Right forelimb (tissue), 1 donor: Measurements from ENCODE around the gene RPUSD4.

ENCODE experiments used
- DNase-seq: peaks from one replicate; pipeline ENCODE4 v3.0.0-alpha.2; 2018

RPUSD4 gene

DNA sequence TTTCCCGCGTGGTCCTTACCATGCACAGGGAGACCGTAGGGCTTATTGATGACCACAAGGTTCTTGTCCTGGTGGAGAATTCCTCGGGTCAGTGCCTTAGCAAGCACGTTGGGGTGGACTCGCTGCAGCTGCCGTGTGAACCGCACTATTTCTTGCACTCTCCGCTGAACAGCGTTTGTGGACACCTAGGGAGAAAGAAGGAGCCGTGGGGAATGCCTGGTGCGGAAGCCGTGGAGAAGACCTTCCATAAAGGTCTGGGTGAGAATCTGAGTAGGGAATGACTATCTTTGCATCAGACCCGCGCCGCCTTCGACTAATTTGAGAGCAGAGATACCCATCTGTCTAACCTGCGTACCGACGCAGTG, 597 bp downstream of the RPUSD4 start:
- DNase-seq = no peak

DNA sequence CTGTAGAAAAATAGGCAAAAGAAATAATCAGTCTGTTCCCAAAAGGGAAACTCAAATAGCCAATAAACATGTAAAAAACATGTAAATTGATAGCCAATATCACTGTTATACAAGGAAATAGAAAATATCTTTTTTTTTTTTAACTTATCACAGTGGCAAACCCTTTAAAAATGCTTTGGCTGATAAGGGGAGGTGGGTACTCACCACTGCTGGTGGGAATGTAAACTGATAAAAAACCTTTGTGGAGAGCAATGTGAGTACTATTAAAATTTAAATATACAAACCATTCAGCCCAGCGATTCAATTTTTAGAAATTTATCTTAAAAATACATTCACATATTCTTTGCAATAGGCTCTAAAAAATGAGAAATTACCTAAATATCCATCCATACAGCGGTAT, 3.6 kb downstream of the RPUSD4 start:
- DNase-seq = no peak

DNA sequence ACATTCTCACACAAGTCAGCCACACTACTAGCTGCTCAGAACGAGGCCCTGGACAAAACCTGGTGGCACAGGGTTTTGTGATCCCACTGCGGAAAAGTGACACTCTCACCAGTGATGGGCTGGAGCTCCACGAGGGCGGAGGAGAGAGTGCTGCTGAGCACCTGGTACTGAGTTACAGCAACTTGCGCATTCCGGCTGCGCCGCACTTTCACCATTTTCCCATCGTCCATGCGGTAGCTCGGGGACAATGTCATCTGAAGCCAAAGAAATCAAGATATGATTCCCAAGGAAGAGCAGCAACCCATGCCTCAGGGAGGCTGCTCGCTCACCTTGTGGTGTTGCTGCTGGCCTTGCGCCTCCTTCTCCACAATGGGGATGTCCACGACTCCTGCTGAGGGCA, 6.1 kb downstream of the RPUSD4 start:
- DNase-seq = no peak

DNA sequence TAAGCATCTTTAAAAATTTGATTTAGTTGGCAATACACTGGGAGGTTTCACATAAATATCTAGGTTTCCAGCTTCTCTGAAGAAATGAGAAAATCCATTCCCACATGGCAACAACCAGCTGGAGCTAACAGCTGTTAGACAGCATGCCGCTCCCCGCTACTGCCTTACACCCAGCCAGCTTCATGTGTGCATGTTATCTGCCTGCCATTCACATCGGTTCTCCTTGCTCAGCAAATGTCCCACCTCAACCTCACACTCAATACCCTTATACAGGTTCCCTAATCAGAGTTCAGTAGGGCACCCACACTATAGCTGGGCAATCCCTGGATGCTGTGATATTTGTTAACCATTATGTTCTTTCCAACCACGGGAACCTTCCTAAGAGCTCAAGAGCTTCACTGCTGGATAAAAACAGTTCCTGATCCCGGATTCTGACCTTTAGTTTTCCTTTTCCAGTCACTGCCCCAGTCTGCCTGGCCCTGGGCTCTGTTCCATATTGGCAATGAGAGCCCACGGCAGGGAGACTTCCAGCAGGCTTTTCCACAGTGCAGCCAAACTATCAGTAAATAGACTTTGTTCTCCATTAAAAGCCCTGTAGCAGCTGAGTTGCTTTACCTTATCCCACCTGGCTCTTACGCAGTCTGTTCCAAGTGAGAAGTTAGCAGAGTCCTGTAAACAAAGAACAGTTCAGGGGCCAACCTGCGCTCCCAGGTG, 8.6 kb downstream of the RPUSD4 start:
- DNase-seq = no peak

DNA sequence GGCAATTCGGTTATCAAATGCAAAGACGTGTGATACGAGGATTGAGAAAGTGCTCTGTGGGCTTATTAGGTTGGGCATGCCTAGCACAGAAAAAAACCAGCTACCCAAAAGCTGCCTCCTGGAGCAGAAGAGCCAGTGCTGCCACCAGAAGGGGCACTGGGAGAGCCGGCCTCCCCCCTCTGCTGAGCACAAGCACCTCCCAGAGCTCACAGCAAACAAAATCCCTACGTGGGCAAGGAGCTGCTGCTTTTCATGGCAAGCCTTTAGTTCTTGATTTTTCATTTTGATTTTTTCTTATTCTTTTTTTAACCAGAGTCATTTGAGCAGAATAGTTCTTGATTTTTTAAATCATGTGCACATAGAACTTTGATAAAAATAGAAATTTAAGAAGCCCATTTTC, 12.8 kb downstream of the RPUSD4 start:
- no peak for DNase-seq

DNA sequence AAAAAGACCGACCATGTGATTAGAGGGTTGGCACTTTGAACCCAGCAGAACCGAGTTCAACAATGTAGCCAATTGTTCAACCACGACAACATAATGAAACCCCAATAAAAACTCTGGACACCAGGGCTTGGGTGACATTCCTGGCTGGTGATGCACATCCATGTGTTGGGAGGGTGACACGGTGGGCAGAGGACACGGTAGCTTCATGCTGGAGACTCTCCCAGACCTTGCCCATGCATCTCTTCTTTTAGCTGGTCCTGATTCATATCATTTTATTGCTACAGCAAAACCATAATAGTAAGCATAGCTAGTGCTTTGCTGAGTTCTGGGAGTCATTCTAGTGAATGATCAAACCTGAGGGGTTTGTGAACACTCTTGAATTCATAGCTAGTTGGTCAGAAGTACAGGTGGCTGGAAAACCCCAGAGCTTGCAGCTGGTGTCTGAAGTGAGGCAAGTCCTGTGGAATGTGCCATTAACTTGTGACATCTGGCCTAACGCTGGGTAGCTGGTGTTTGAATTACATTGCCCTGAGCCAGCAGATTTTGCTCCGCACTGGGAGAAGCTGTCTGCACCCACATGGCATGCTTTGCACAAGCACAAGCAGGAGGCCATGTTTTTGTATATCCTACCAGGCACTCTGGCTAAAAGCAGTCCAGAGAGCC, 14.0 kb downstream of the RPUSD4 start:
- no peak for DNase-seq

DNA sequence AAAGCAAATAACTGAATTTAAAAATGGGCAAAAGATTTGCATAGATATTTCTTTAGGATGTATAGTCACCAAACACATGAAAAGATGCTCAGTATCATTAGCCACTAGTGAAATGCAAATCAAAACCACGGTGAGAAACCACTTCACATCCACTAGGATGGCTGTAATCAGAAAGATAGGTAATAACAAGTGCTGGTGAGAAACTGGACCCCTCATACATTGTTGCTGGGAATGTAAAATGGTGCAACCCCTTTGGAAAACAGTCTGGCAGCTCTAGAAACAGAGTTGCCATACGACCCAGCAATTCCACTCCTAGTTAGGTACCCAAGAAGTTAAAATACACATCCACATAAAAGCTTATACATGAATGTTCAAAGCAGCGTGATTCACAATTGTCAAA, 16.3 kb downstream of the RPUSD4 start:
- no peak for DNase-seq

DNA sequence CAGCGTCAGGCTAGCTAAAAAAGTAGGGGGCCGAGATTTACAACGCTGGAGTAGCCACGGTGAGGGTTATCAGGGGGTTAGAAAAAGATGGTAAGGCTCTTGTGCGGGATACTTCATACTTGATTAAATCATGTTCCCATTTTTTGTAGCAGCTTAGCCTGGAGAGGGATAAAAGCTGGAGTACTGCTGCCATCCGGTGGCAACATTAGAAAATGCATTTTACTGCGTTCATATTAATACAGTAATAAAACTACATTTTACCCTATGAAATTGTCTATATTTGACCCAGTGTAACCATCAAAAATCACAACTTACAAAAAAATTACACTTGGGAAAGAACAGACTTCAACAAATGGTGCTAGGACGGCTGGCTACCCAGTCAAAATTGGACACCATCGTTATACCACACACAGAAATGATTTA, 17.3 kb downstream of the RPUSD4 start:
- DNase-seq = peak; percentile 77

DNA sequence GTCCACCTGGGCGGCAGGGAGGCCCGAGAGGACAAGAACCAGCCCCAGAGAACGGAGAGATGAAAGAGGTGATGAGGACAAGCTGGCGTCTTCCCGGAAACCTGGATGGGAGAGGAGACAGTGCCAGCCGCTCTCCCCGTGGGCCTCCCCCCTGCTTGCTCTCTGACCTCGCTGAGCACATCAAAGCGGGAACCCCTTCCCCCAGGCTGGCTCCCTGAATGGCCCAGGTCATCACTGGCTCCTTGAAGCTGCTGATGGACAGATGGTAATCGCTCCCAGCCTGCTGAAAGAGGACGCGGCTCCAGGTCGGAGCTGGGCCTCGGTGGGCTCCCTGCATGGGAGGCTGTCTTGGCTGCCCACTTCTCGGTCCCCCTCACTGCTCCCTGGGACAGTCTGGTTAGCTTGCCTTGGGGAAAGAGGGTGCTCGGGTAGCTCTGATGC, 18.4 kb downstream of the RPUSD4 start:
- DNase-seq = no peak

DNA sequence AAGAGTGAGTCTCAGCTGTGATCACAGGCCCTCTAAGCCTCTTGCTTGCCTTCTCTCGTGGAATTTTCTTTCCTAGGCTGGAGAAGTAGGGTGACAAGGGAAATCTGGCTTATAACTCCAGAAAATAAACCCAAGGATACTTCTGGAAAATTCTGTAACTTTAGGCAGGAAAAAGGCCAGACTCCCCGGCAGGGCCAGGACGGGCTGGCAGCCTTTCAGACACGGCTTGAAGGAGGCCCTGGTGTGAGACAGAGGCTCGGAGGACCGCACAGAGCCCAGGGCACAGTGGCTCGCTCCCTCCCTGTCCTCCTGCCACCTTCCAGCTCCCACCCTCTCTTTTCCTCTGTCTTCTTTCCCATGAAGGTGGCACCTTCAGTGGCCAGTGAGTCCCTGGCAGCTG, 19.1 kb downstream of the RPUSD4 start:
- DNase-seq = no peak

DNA sequence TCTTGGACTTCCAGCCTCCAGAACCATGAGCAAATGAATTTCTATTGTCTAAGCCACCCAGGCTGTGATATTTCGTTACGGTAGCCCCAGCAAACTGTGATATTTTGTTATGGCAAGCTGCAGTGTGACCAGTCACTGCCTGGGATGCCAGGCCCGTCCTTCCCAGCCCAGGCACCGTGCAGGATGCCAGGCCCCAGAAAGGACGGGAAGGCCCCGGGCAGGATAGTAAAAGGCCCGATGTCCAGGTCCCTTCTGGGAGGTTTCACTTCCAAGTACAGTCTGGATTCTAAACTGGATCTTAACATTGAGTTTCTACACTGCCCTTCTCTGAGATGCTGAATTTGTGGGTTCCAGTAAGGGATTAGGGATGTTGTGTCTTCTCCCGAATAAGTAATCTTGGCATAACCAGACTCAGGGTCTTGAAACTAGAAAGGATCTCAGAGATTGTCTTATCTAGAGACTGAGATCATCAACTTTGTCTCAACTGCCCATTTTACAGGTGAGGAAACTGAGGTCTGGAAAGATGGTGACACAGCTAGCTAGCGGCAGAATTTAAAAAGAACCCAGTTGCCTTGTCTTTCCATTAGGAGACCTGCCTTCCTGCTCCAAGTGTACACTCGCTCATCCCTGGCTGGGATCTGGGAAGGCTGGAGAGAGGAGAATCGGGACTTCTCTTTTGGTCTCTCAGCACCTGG, 19.9 kb downstream of the RPUSD4 start:
- DNase-seq = no peak

DNA sequence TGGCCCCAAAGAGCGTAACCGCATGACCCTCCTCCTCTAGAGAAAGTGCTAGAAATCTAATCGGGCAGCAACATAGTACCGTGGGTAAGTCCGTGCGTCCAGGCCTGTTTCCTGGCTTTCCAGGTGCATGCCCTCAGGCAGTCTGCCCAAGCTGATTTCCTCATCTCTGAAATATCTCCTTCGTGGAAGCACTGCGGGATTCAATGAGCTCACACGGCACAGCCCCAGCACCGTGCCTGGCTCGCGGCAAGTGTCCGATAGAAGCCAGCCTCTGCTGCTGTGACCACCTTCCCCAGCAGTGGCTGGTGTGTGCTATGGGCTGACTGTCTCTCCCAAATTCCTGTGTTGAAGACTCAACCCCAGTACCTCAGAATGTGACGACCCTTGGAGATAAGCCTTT, 20.7 kb downstream of the RPUSD4 start:
- no peak for DNase-seq

DNA sequence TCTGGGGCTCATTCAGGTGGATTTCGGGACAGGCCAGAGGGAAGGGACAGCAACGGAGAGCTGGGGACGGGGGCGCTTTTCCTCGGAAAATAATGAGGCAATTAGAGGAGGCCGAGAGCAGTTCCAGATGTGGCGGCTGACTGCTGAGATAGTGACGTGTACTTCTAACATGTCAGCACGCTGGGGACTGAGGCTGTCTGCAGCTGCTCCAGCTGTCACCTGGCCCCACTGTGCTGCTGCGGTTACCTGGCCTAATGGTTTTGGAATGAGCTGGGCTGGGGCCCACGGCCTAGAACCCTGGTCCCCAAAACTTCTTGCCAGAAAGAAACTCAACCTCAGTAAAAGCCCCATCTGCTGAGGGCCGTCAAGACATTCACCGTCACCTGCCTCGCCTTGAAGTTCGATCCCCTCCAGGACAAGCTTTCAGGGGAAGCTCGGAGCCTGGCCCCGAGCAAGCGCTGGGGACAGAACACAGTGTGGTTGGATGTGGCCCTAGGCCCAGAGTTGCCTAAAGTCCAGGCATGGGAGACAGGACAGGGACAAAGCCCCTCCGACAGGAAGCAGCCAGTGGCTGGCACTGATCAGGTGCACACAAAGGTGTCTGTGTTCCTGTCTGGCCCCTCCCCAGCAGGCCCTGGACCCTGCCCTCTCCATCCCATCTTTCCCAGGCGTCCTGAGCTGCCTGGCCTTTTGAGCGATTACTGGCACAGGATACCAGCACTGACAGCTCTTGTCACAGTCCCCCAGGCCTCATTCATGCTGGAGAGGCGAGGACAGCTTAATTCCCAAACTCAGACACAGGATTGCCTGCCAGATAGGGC, 22.1 kb downstream of the RPUSD4 start:
- no peak for DNase-seq

DNA sequence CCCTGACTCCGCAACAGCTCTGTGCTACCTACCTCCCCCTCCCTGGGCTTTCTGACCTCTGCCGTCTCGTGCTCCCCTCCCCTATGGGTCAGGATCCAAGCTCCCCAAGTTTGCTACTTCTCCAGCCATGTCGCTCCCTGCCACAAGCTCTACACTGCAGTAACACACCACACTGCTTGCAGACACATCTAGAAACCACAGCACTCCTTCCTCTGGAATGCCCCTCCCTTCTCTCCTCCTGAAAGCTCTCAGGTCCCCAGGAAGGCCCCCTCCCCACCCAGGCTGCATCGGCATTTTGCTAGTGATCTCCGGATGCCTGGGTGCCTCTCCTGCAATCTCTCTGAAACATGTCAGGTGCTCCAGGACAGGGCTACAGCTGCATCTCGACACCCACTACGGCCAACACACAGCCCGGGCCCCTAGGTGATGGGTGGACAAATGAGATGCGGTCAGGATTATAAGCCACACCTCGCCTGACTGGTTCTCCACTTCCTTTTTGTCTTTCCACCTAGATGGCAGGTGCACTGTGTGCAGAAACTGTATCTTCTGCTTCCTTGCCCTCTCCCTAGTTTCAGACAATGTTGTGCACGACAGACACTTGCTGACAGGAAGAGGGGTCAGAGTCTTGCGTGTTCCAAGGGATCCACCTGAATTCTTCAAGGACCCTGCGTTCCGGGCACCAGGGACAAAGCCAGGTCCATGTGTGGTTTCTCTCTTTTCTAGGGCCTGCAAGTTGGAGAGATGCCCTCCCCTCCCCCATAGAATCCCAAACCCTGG, 22.9 kb downstream of the RPUSD4 start:
- DNase-seq = no peak

DNA sequence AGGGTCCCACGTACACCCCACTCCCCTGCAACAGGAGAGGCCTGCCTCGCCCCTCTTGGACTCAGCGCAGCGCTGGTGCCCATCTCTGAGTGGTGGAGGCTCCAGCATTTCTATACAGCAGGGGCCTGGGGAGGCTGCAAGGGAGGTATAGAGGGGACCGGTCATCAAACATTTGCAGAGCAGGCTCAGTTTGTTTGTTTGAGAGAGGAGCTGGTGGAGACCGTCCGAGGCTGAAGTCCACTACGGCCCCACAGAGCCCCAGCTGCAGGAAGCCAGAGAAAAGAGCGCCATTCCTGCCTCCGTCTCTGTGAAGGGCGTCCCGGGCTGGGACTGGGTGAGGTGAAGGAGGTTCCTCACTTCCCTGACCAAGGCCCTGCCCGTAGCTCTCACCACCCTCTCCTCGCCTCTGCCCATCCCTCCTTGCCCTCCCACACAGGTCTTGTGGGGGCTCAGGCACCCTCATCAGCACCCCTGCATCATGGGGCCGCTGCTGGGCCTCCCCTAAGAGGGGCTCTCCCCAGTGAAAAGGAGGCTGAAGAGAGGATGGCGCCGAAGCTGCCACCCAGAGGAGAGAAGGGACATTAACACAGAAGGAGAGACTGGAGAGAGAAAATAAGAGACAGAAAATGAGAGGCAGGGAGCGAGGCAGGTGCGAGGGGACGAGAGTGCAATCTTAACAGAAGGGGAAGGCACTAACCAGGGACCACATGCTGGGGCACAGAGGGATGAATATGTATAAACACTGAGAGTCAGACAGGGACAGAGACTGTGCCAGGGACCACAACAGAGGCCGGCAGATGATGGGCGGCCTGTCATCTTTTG, 24.5 kb downstream of the RPUSD4 start:
- no peak for DNase-seq

DNA sequence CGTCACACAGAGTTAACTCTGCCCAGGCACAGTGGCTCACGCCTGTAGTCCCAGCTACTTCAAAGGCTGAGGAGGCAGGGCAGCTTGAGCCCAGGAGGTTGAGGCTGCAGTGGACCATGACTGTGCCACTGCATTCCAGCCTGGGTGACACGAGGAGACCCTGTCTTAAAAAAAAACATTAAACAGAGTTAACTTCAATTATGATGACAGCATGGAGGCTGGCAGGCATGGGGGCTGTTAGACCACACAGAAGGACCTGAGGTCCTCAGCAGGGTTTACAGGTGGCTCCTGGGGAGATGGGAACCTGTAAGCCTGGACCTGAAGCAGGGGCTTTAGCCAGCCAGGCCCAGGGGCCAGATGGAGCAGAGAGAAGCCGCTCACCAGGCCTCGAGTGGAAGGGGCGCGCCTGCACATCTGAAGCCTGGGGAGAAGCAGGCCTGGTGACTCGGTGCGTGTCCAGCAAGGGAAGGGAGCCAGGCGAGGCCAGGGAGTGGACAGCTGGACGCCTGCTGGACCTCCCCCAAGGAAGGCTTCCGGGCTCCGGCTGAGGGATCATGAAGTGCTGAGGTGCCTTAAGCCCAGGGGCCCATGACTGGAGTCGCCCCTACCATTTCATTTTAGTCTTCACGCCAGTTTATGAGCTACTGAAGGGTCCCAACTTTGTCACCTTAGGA, 25.3 kb downstream of the RPUSD4 start:
- DNase-seq = no peak

DNA sequence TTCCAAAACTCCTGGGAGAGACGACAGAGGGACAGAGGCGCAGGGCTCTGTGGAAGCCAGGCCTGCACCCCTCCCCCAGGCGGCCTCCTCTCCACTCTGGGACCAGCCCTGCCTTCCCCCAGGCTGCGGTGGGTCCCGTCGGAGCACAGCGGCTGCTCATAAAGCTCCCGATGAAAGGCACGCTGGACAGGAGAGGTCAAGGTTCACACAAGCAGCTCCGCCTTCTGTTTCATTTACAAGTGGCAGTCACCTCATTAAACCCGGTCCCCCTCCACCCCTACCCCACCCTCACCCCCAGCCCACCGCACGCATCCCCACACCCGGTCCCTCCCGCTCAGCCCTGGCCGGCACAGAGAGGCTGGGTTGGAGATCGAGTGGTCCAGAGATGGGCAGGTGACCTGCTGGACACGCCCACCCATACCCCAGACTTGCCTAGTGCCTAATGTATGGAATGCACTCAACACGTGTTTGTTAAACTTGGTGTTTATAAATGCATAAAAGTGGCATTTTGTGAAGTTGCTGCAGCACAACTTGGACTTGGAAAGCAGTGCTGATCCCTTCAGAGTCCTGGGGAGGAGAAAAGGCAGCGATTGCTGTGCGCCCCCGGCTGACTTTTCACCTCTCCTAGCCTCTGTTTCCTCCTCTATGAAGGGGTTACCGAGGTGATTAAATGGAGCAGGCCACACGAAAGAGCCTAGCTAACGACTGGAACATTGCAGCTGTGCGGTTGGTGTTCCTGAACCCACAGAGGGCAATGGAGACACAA, 26.0 kb downstream of the RPUSD4 start:
- DNase-seq = no peak

DNA sequence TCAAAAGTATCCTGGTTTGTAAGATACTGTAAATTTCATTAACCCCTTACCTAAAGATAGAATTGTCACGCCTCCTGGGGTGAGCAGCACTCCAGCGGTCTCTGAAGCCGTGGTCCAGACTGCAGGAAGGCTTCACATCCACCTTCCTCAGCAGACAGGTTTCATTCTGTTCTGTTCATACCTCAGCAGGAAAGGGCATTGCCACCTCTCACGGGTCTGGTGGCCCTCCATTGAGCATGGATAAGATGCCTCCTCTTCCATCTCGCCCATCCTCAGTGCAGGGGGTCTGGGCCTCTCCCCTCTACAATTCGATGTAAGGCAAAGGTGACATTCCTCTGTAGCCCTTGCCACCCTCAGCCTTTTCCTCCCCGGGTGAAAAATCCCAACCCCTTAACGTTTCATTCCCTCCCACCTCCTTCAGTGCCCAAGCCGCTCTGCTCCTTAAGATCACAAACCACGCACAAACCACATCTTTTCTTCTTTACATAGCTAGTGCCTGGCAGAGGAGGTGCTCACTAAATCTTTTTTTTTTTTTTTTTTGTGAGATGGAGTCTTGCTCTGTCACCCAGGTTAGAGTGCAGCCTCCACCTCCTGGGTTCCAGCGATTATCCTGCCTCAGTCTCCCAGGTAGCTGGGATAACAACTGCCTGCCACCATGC, 28.5 kb downstream of the RPUSD4 start:
- no peak for DNase-seq

DNA sequence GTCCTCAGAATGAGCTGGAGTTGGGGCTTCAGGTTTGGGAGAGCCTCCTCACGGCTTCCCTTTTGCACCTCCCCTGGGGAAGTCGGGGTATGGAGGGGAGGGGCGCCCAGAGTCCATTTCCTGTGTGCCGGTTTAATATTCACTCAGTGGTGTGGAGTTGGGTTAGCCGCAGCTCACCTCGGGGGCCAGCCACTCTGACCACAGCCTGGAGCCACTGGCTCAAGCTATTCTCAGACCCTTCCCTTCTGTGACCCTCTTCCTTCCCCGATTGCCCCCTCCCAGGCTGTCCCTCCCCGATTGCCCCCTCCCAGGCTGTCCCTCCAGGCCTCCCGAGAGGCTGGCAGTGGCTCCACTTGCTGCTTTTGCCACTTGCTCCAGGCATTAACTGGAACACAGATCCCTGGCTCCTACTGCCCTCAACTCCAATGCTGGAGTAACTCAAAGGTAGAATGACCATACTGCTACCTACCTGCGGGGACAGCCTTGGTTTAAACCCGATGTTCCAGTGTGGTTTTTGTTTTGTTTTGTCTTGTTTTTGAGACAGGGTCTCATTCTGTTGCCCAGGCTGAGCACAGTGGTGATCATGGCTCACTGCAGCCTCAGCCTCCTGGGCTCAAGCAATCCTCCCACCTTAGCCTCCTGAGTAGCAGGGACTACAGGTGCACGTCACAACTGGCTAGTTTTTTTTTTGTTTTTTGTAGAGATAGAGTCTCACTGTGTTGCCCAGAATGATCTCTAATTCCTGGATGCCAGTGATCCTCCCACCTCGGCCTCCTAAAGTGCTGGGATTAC, 29.3 kb downstream of the RPUSD4 start:
- no peak for DNase-seq
